Measurements from ENCODE around the gene MRPL44.

Gene MRPL44

DNA sequence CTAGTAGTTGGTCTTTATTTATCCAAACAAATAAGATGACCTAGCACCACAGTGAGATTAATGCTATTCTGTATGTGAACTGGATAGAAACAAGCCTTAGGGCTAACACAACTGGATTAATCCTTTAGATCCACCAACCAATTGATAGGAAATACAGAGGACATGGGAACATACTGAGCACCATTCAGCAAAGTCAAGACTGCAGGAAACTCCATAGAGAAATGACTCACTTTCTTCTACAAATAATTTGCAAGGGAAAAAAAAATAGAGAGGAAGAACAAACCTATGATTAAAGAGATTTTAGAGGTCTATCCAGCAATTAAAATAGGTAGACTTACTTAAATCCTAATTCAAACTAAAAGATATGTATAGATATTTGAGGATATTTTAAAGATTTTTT is 36.1 kb upstream of the MRPL44 start:
- Histone ChIP-seq H3K79me1 (ENCODE audit: low read length) (no peaks in the 10 kb centered on the region), H3K23ac (ENCODE audit: low read length) (no peak overlapping the region), H2BK12ac (ENCODE audit: low read length) (no peak overlapping the region), H3K36me3 (ENCODE audit: control insufficient read depth in 1 of 2, insufficient read depth in 2 of 2, low read length in 2 of 2) (peaks cover 1 to 2% of the 10 kb centered on the region in 2 experiments), H3K9ac (ENCODE audit: low read length) (no peak overlapping the region), H2AFZ (ENCODE audit: insufficient read depth, low read length, poor library complexity) (no peak overlapping the region), H3K14ac (ENCODE audit: low read length) (no peak overlapping the region), H4K12ac (ENCODE audit: low read depth, low read length) (no peak overlapping the region), H3K27me3 (ENCODE audit: insufficient read depth, low read length) (no peaks in the 10 kb centered on the region), H4K8ac (ENCODE audit: low read depth, low read length) (no peak overlapping the region), H3K4me3 (ENCODE audit: low read depth, low read length) (no peak overlapping the region), H3K27ac (ENCODE audit: low read depth, low read length) (no peak overlapping the region), H2BK120ac (ENCODE audit: insufficient read depth, low read length, poor library complexity) (no peak overlapping the region), H3K18ac (ENCODE audit: low read length) (no peak overlapping the region), H3K4me2 (ENCODE audit: low read length) (no peak overlapping the region), H3K9me3 (ENCODE audit: insufficient read depth, low read depth, low read length) (no peaks in the 10 kb centered on the region), H2BK5ac (ENCODE audit: low read depth, low read length, poor library complexity) (no peak overlapping the region), H3K4me1 (ENCODE audit: control insufficient read depth in 1 of 2, insufficient read depth in 2 of 2, low read length in 2 of 2) (no peaks in the 10 kb centered on the region), H3K4ac (ENCODE audit: low read depth, low read length) (no peak overlapping the region), H3K79me2 (ENCODE audit: control insufficient read depth, insufficient read depth, low read length, poor library complexity) (peaks cover 5% of the 10 kb centered on the region), H2AK5ac (ENCODE audit: low read length) (no peak overlapping the region), H4K91ac (ENCODE audit: low read depth, low read length) (no peak overlapping the region)
- no peak for DNase-seq

DNA sequence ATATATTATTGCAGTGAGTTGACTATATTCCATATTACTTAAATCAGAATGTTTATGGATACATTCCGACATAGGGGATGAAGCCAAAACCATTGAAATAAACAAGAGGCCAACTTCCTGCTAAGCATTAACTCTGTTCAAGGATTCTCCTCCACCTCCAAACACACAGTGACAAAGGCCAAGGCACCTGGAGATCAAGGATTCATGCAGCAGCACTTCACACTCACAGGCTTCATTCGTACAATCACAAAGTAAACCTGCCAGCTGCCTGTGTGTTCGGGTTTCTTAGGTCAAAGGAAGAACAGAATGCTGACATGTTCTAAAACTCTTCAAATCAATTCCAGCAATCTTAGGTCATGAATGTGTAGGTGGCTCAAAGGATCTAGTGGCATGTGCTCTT is 35.0 kb upstream of the MRPL44 start:
- H2AFZ ChIP-seq (ENCODE audit: insufficient read depth, low read length, poor library complexity), result no peak overlapping the region
- H3K27ac ChIP-seq (ENCODE audit: low read depth, low read length), result no peak overlapping the region
- DNase-seq, result no peak
- no peak overlapping the region for H3K18ac ChIP-seq (ENCODE audit: low read length)
- no peaks in the 10 kb centered on the region for H3K4me1 ChIP-seq (ENCODE audit: control insufficient read depth in 1 of 2, insufficient read depth in 2 of 2, low read length in 2 of 2)
- no peaks in the 10 kb centered on the region for H3K27me3 ChIP-seq (ENCODE audit: insufficient read depth, low read length)
- H3K14ac ChIP-seq (ENCODE audit: low read length), result no peak overlapping the region
- H4K91ac ChIP-seq (ENCODE audit: low read depth, low read length), result no peak overlapping the region
- no CpG with 5 or more reads among the region's 3 CpGs for WGBS (ENCODE audit: extremely low coverage, insufficient coverage, insufficient read length)
- no peak overlapping the region for H4K8ac ChIP-seq (ENCODE audit: low read depth, low read length)
- no peak overlapping the region for H3K9ac ChIP-seq (ENCODE audit: low read length)
- no peaks in the 10 kb centered on the region for H3K9me3 ChIP-seq (ENCODE audit: insufficient read depth, low read depth, low read length)
- no peak overlapping the region for H3K4me3 ChIP-seq (ENCODE audit: low read depth, low read length)
- no peak overlapping the region for H2BK12ac ChIP-seq (ENCODE audit: low read length)
- H2BK5ac ChIP-seq (ENCODE audit: low read depth, low read length, poor library complexity), result no peak overlapping the region
- peaks cover 5% of the 10 kb centered on the region for H3K79me2 ChIP-seq (ENCODE audit: control insufficient read depth, insufficient read depth, low read length, poor library complexity)
- H2BK120ac ChIP-seq (ENCODE audit: insufficient read depth, low read length, poor library complexity), result no peak overlapping the region
- H3K4ac ChIP-seq (ENCODE audit: low read depth, low read length), result no peak overlapping the region
- H2AK5ac ChIP-seq (ENCODE audit: low read length), result no peak overlapping the region
- no peak overlapping the region for H3K4me2 ChIP-seq (ENCODE audit: low read length)
- peaks cover 2% of the 10 kb centered on the region in 2 experiments for H3K36me3 ChIP-seq (ENCODE audit: control insufficient read depth in 1 of 2, insufficient read depth in 2 of 2, low read length in 2 of 2)
- no peaks in the 10 kb centered on the region for H3K79me1 ChIP-seq (ENCODE audit: low read length)
- no peak overlapping the region for H3K23ac ChIP-seq (ENCODE audit: low read length)
- no peak overlapping the region for H4K12ac ChIP-seq (ENCODE audit: low read depth, low read length)

DNA sequence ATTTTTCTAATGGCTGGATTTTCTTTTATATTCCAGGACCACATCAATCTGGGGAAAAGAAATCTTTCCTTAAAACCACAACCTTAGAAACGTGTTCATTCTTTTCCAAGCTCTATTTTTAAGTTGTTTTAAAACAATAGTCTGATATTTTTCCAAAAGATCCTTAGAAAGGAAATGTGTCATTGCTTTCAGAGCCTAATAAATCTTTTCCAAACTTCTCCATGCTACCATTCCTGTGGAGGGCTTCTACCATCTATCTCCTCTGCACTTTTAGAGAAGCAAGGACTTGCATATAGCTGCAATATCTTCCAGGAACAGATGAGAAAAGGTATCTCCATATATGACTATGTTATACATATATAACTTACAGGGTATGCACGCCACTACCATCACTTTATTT is 33.3 kb upstream of the MRPL44 start:
- Histone ChIP-seq H2BK120ac (ENCODE audit: insufficient read depth, low read length, poor library complexity) (no peak overlapping the region), H2AFZ (ENCODE audit: insufficient read depth, low read length, poor library complexity) (no peak overlapping the region), H4K12ac (ENCODE audit: low read depth, low read length) (no peak overlapping the region), H2BK12ac (ENCODE audit: low read length) (no peak overlapping the region), H2BK5ac (ENCODE audit: low read depth, low read length, poor library complexity) (no peak overlapping the region), H3K79me2 (ENCODE audit: control insufficient read depth, insufficient read depth, low read length, poor library complexity) (peaks cover 5% of the 10 kb centered on the region), H4K91ac (ENCODE audit: low read depth, low read length) (no peak overlapping the region), H3K4me2 (ENCODE audit: low read length) (no peak overlapping the region), H3K4me3 (ENCODE audit: low read depth, low read length) (no peak overlapping the region), H3K4ac (ENCODE audit: low read depth, low read length) (no peak overlapping the region), H3K4me1 (ENCODE audit: control insufficient read depth in 1 of 2, insufficient read depth in 2 of 2, low read length in 2 of 2) (no peaks in the 10 kb centered on the region), H3K27me3 (ENCODE audit: insufficient read depth, low read length) (no peaks in the 10 kb centered on the region), H3K27ac (ENCODE audit: low read depth, low read length) (no peak overlapping the region), H3K9me3 (ENCODE audit: insufficient read depth, low read depth, low read length) (no peaks in the 10 kb centered on the region), H3K14ac (ENCODE audit: low read length) (no peak overlapping the region), H3K9ac (ENCODE audit: low read length) (no peak overlapping the region), H2AK5ac (ENCODE audit: low read length) (no peak overlapping the region), H3K36me3 (ENCODE audit: control insufficient read depth in 1 of 2, insufficient read depth in 2 of 2, low read length in 2 of 2) (peaks cover 0 to 2% of the 10 kb centered on the region in 2 experiments), H4K8ac (ENCODE audit: low read depth, low read length) (no peak overlapping the region), H3K79me1 (ENCODE audit: low read length) (no peaks in the 10 kb centered on the region), H3K18ac (ENCODE audit: low read length) (no peak overlapping the region), H3K23ac (ENCODE audit: low read length) (no peak overlapping the region)
- no CpG with 5 or more reads among the region's 2 CpGs for WGBS (ENCODE audit: extremely low coverage, insufficient coverage, insufficient read length)
- DNase-seq, result no peak

DNA sequence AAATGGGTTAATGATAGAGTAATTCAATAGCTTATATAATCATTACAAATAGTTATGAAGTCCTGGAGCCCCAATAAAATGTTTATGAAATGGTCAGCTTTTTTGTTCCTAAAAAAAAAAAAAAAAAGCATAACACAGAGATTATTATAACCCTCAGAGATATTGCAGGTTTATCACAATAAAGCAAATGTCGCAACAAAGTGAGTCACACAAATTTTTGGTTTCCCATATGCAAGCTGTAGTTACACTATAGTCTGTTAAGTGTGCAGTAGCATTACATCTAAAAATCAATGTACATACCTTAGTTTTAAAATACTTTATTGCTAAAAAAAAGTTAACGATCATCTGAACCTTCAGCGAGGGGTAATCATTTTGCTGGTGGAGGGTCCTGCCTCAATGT is 32.2 kb upstream of the MRPL44 start:
- H4K91ac ChIP-seq (ENCODE audit: low read depth, low read length), result no peak overlapping the region
- no CpG with 5 or more reads among the region's 3 CpGs for WGBS (ENCODE audit: extremely low coverage, insufficient coverage, insufficient read length)
- H2AK5ac ChIP-seq (ENCODE audit: low read length), result no peak overlapping the region
- peaks cover 0 to 2% of the 10 kb centered on the region in 2 experiments for H3K36me3 ChIP-seq (ENCODE audit: control insufficient read depth in 1 of 2, insufficient read depth in 2 of 2, low read length in 2 of 2)
- peaks cover 3% of the 10 kb centered on the region for H3K79me1 ChIP-seq (ENCODE audit: low read length)
- DNase-seq, result peak in 1 of 2 donors; percentile 53
- peaks cover 3% of the 10 kb centered on the region for H3K79me2 ChIP-seq (ENCODE audit: control insufficient read depth, insufficient read depth, low read length, poor library complexity)
- H2BK12ac ChIP-seq (ENCODE audit: low read length), result no peak overlapping the region
- H3K9me3 ChIP-seq (ENCODE audit: insufficient read depth, low read depth, low read length), result no peaks in the 10 kb centered on the region
- H4K8ac ChIP-seq (ENCODE audit: low read depth, low read length), result no peak overlapping the region
- no peak overlapping the region for H3K4ac ChIP-seq (ENCODE audit: low read depth, low read length)
- H3K23ac ChIP-seq (ENCODE audit: low read length), result no peak overlapping the region
- no peak overlapping the region for H2AFZ ChIP-seq (ENCODE audit: insufficient read depth, low read length, poor library complexity)
- H3K4me3 ChIP-seq (ENCODE audit: low read depth, low read length), result no peak overlapping the region
- H3K14ac ChIP-seq (ENCODE audit: low read length), result no peak overlapping the region
- H3K27me3 ChIP-seq (ENCODE audit: insufficient read depth, low read length), result no peaks in the 10 kb centered on the region
- peaks cover 0 to 2% of the 10 kb centered on the region in 2 experiments for H3K4me1 ChIP-seq (ENCODE audit: control insufficient read depth in 1 of 2, insufficient read depth in 2 of 2, low read length in 2 of 2)
- no peak overlapping the region for H3K4me2 ChIP-seq (ENCODE audit: low read length)
- no peak overlapping the region for H2BK5ac ChIP-seq (ENCODE audit: low read depth, low read length, poor library complexity)
- no peak overlapping the region for H3K18ac ChIP-seq (ENCODE audit: low read length)
- no peak overlapping the region for H3K27ac ChIP-seq (ENCODE audit: low read depth, low read length)
- no peak overlapping the region for H2BK120ac ChIP-seq (ENCODE audit: insufficient read depth, low read length, poor library complexity)
- no peak overlapping the region for H3K9ac ChIP-seq (ENCODE audit: low read length)
- H4K12ac ChIP-seq (ENCODE audit: low read depth, low read length), result no peak overlapping the region
